Activated naive CD8-positive, alpha-beta T cell treated with anti-CD3 and anti-CD28 coated beads, Interleukin-2, amount 10 ng/mL, durations not matched to agents 7 days and 5 days (primary cell): Measurements from ENCODE around the gene EIF4B. TPM values are rescaled to one million over a fixed set of nuclear protein-coding genes. Genes with fewer than 3 reads are reported as not detected.
"Not testable (repeated sequence)": the region's sequence is repeated elsewhere in the genome, so short reads cannot be mapped to it uniquely, and the experiment has no call there.

Experiments used
- ATAC-seq: fragments of 150-1000 bp; cut with Tn5 transposase; one replicate; pipeline ENCODE4 v1.10.0; 2021; ENCODE audit warnings: low read depth, moderate library complexity
- POLR2A ChIA-PET: fragments of 350-600 bp; sonication (Branson Sonifier 250); formaldehyde crosslinking; loops from one replicate; lab custom pipeline; 2021; ENCODE audit warnings: antibody characterized with exemption; lab: Charles Lee
- DNase-seq: peaks from one replicate; pipeline ENCODE4 v3.0.0; 2021
- H3K27ac Mint-ChIP-seq: one replicate; pipeline ENCODE4 v1.8.0; 2022; ENCODE audit warnings: mild to moderate bottlenecking, mixed read lengths
- H3K27me3 Mint-ChIP-seq: one replicate; pipeline ENCODE4 v1.8.0; 2022; ENCODE audit warnings: mild to moderate bottlenecking, moderate library complexity, mixed read lengths
- H3K36me3 Mint-ChIP-seq: one replicate; pipeline ENCODE4 v1.8.0; 2021; ENCODE audit warnings: mild to moderate bottlenecking, mixed read lengths
- H3K4me1 Mint-ChIP-seq: one replicate; pipeline ENCODE4 v1.8.0; 2021; ENCODE audit warnings: mixed read lengths
- H3K4me3 Mint-ChIP-seq: one replicate; pipeline ENCODE4 v1.8.0; 2022; ENCODE audit warnings: mild to moderate bottlenecking, moderate library complexity, mixed read lengths
- H3K9me3 Mint-ChIP-seq: one replicate; pipeline ENCODE4 v1.8.0; 2021; ENCODE audit warnings: mixed read lengths
- total RNA-seq, 2 experiments: library from RNA; stranded (reverse); gene quantifications; one replicate each; pipeline ENCODE4 v1.2.3, GENCODE V29; 2021

The EIF4B gene
- total RNA-seq, 2 experiments from 2014 or later: 439 to 448 TPM

GRCh38 chr12:52980096-52980649 is 26.1 kb upstream of the EIF4B start:
- H3K9me3 Mint-ChIP-seq: no peaks in the 10 kb centered on the region
- H3K4me1 Mint-ChIP-seq: no peaks in the 10 kb centered on the region
- H3K4me3 Mint-ChIP-seq: no peak overlapping the region
- DNase-seq: no peak
- no peak for ATAC-seq
- POLR2A ChIA-PET: no interaction called here
- peaks cover 22% of the 10 kb centered on the region for H3K27me3 Mint-ChIP-seq
- no peak overlapping the region for H3K27ac Mint-ChIP-seq
- H3K36me3 Mint-ChIP-seq: no peaks in the 10 kb centered on the region

DNA sequence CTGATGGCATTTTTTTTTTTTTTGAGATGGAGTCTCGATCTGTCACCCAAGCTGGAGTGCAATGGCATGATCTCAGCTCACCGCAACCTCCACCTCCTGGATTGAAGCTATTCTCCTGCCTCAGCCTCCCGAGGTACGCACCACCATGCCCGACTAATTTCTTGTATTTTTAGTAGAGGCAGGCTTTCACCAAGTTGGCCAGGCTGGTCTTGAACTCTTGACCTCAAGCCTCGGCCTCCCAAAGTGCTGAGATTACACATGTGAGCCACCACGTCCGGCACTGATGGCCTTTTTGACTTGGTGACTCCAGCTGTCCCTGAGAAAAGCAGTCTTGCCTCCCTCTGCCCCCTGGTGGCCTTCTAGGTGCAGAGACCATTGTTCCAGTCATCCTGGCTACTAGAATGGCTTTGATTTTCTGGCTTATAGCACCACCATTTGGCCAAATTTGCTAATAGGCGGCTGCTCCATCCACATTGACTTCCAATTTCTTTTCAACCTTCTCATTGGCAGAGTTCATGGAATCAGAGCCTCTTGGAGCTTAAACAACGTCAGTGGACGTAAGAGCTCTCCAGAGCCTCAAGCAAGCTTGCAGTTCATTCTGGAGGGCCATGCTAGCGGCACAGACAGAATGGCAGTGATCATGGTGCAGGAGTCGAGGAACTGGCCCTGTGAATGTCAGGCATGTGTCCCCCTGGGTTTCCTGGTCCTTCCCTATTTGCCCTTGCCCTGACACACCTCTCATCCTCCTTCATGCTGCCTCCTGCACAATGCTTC is 25.4 kb upstream of the EIF4B start:
- H3K27me3 Mint-ChIP-seq: peaks cover 25% of the 10 kb centered on the region
- POLR2A ChIA-PET: no interaction called here
- H3K36me3 Mint-ChIP-seq: no peaks in the 10 kb centered on the region
- H3K4me1 Mint-ChIP-seq: no peaks in the 10 kb centered on the region
- H3K4me3 Mint-ChIP-seq: no peak overlapping the region
- no peaks in the 10 kb centered on the region for H3K9me3 Mint-ChIP-seq
- DNase-seq: peak; percentile 70
- H3K27ac Mint-ChIP-seq: no peak overlapping the region
- ATAC-seq: peak; percentile 92

DNA sequence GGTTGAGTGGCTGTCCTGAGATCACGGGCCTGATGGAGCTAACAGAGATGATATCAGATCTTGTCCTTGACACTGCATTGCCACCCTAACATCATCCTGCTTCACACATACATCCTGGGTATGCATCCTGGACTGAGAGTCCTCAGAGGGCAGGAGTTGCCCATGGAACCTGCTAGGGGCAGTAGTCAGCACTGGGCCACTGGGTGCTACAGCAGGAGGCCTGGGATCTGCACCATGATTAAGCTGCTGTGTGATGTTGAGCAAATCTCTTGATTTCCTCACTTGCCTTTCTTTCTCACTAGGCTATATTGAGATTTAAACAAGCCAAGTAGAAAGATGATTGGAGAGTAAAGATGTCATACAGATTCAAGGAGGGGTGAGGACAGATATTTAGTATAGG is 22.1 kb upstream of the EIF4B start:
- no peak overlapping the region for H3K27ac Mint-ChIP-seq
- no peaks in the 10 kb centered on the region for H3K9me3 Mint-ChIP-seq
- DNase-seq: no peak
- POLR2A ChIA-PET: no interaction called here
- H3K36me3 Mint-ChIP-seq: no peaks in the 10 kb centered on the region
- peaks cover 21% of the 10 kb centered on the region for H3K27me3 Mint-ChIP-seq
- H3K4me3 Mint-ChIP-seq: no peak overlapping the region
- peaks cover 2% of the 10 kb centered on the region for H3K4me1 Mint-ChIP-seq
- no peak for ATAC-seq

DNA sequence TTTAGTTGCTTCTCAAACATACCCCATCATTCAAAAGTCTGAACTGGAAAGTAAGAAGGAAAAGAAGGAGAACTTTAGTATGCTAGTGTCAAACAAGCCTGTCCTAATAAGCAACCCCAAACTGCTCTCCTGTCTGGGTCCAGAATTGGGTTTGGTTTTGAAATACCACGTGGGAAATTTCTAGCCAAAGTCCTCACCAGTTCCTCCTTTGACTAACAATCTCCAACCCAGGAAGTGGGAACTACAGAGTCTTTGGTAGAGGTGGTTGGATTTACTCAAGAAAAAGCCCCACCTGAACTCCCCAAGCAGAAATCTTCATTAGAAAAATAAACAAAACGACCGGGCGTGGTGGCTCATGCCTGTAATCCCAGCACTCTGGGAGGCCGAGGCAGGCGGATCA is 17.4 kb upstream of the EIF4B start:
- ATAC-seq (no peak), DNase-seq (no peak)
- Mint-ChIP-seq H3K9me3 (no peaks in the 10 kb centered on the region), H3K36me3 (no peaks in the 10 kb centered on the region), H3K27me3 (peaks cover 13% of the 10 kb centered on the region), H3K4me3 (no peak overlapping the region), H3K27ac (no peak overlapping the region), H3K4me1 (peaks cover 2% of the 10 kb centered on the region)
- POLR2A ChIA-PET: no interaction called here

- H3K9me3 Mint-ChIP-seq: no peaks in the 10 kb centered on the region
- ATAC-seq: no peak
- peaks cover 2% of the 10 kb centered on the region for H3K4me1 Mint-ChIP-seq
- H3K27me3 Mint-ChIP-seq: peaks cover 8% of the 10 kb centered on the region
- DNase-seq: no peak
- no peak overlapping the region for H3K27ac Mint-ChIP-seq
- no peaks in the 10 kb centered on the region for H3K36me3 Mint-ChIP-seq
- no peak overlapping the region for H3K4me3 Mint-ChIP-seq
- POLR2A ChIA-PET: no interaction called here
These were observed 16.1 kb upstream of the EIF4B start for GRCh38 chr12:52990206-52990605.

DNA sequence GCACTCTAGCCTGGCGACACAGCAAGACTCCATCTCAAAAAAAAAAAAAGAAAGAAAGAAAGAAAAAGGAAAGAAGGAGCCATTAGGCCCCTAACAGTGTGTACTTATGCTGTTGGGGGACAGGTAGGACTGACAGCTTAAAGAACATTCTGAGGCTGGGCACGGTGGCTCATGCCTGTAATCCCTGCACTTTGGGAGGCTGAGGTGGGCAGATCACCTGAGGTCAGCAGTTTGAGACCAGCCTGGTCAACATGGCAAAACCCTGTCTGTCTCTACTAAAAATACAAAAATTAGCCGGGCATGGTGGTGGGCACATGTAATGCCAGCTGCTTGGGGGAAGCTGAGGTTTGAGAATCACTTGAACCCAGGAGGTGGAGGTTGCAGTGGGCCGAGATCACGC is 14.0 kb upstream of the EIF4B start:
- H3K9me3 Mint-ChIP-seq, ATAC-seq: not testable (repeated sequence)
- POLR2A ChIA-PET: interaction anchor here (0.8 kb wide), 1 partner anchor 13 kb away, joined by 4 read pairs; no protein-coding TSS in a partner anchor

DNA sequence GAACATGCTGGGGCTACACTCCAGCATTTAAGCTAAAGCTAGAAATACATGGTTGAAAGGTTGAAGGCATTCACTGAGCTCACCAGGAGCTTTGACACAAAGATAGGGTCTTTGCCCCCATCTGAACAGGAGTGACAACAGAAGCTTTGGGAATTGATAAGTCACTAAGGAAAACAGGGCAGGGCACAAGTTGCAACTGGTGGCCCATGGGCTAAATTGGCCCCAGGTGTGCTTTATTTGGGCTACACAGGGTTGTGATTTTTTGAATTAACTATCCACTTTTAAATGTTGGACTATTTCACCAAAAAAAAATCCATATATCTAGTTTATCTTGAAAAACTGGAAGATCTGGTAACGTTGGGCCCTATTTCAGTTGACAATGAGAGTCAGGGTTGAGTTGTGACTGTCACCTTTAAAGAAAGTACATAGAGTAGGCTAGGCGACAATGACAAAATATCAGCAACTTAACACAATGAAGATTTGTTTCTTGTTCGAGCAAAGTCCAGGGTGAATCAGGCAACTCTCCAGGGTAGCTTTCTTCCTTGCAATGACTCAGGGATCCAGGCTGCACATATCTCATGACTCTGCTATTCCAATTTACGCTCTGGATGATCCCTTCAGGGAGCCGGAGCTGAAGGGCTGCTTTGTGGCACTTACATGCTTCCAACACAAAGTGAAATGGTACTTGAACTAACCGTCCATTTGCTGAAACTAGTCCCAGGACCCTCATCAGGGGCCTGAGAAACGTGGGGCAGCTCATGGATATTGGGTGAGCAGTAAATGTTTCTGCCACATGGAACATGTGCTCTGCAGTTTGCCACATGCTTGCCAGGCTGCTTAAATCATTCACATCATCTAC is 13.3 kb upstream of the EIF4B start:
- Mint-ChIP-seq H3K36me3 (no peaks in the 10 kb centered on the region), H3K4me1 (peaks cover 2% of the 10 kb centered on the region), H3K27ac (no peak overlapping the region), H3K27me3 (peaks cover 2% of the 10 kb centered on the region), H3K4me3 (no peak overlapping the region), H3K9me3 (no peaks in the 10 kb centered on the region)
- DNase-seq: no peak
- POLR2A ChIA-PET: no interaction called here
- ATAC-seq: no peak

More for the DNA sequence above, 14.0 kb upstream of the EIF4B start:
- not testable (repeated sequence) for H3K4me3 Mint-ChIP-seq, H3K4me1 Mint-ChIP-seq, H3K36me3 Mint-ChIP-seq, DNase-seq, H3K27ac Mint-ChIP-seq, H3K27me3 Mint-ChIP-seq

DNA sequence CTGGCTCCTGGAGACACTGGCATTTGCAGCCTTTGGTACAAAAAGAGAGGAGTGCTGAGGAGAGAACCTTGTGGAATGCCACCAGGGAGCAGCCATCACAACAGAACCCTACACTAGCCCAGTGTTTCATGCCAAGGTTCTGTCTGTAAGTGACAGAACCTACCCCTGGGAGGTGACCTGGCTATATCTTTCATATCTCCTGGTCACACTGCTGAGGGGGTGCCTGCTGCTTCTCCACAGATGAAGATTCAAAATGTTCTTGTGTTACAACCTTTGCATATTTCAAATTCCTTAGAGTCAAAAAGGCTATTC is 12.7 kb upstream of the EIF4B start:
- Mint-ChIP-seq H3K36me3 (no peaks in the 10 kb centered on the region), H3K27me3 (peaks cover 5% of the 10 kb centered on the region), H3K4me1 (peaks cover 2% of the 10 kb centered on the region), H3K27ac (no peak overlapping the region), H3K4me3 (no peak overlapping the region), H3K9me3 (no peaks in the 10 kb centered on the region)
- no peak for DNase-seq
- POLR2A ChIA-PET: no interaction called here
- no peak for ATAC-seq

DNA sequence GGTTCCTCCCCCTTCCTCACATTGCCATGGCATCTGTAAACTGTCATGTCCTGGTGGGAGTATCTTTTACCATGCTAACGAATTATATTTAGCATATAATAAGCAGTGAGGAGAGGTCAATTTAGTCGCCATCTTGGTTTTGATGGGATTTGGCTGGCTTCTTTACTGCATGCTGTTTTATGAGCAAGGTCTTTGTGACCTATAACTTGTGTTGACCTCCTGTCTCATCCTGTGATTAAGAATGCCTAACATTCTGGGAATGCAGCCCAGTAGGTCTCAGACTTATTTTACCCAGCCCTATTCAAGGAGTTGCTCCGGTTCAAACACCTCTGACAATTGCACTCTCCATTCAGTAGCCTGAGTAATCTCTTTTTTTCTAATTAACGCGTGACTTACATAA is 2.1 kb upstream of the EIF4B start:
- DNase-seq: no peak
- Mint-ChIP-seq H3K9me3 (no peaks in the 10 kb centered on the region), H3K4me3 (no peak overlapping the region), H3K27ac (no peak overlapping the region), H3K36me3 (peaks cover 13% of the 10 kb centered on the region), H3K4me1 (peaks cover 22% of the 10 kb centered on the region), H3K27me3 (peaks cover 15% of the 10 kb centered on the region)
- no peak for ATAC-seq
- POLR2A ChIA-PET: no interaction called here

GRCh38 chr12:53004582-53004981 is 1.7 kb upstream of the EIF4B start:
- peaks cover 13% of the 10 kb centered on the region for H3K36me3 Mint-ChIP-seq
- H3K4me3 Mint-ChIP-seq: no peak overlapping the region
- H3K4me1 Mint-ChIP-seq: peaks cover 24% of the 10 kb centered on the region
- ATAC-seq (no peak), DNase-seq (no peak)
- POLR2A ChIA-PET: no interaction called here
- no peaks in the 10 kb centered on the region for H3K9me3 Mint-ChIP-seq
- H3K27me3 Mint-ChIP-seq: peaks cover 15% of the 10 kb centered on the region
- peak overlapping the region; percentile 34 for H3K27ac Mint-ChIP-seq

- H3K9me3 Mint-ChIP-seq: no peaks in the 10 kb centered on the region
- POLR2A ChIA-PET: interaction anchor here (0.6 to 1.7 kb wide), 22 partner anchors 8 to 955 kb away, joined by 3 to 7 read pairs (median 4); partner anchors contain the start of genes CSAD, ESPL1, MYG1 and NR4A1
- DNase-seq (no peak), ATAC-seq (no peak)
- H3K4me1 Mint-ChIP-seq: peaks cover 31% of the 10 kb centered on the region
- H3K27ac Mint-ChIP-seq: peak overlapping the region; percentile 98
- H3K27me3 Mint-ChIP-seq: peaks cover 10% of the 10 kb centered on the region
- H3K4me3 Mint-ChIP-seq: peak overlapping the region; percentile 98
- H3K36me3 Mint-ChIP-seq: peaks cover 18% of the 10 kb centered on the region
These were observed 856 bp upstream of the EIF4B start for GRCh38 chr12:53005215-53005985.

DNA sequence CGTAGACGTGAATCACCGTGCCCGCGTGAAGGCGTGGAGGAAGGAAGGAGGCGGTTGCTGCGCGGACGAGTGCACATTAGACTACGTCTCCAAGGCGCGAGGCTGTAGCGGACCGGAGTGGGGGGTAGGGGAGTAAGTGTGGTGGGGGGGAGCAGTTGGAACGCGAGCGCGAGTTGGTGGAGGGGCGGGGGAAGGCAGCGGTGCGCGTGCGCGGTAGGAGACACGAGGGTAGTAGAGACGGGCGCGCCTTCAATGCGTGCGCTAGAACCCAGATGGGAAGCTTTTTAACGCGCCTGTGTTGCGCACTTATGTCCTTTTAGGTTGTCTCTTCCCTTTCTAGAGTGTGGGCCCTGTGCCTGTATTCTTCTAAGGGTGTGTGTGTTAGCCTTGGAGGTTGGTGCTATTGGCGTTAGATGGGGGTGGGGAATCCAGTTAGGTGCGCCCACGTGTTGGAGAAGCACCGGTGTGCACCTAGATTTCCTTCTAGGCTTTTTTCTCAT is 604 bp downstream of the EIF4B start:
- Mint-ChIP-seq H3K36me3 (peaks cover 26% of the 10 kb centered on the region), H3K27ac (peak overlapping the region; percentile 98), H3K4me3 (peak overlapping the region; percentile 98), H3K9me3 (no peaks in the 10 kb centered on the region), H3K4me1 (peaks cover 38% of the 10 kb centered on the region), H3K27me3 (peaks cover under 1% of the 10 kb centered on the region)
- POLR2A ChIA-PET: interaction anchor here (0.9 to 2.2 kb wide), 10 partner anchors 15 to 956 kb away, joined by 3 to 9 read pairs (median 6); partner anchors contain the start of genes CSAD, NR4A1, SPRYD3 and TARBP2
- peak; percentile 79 for DNase-seq
- ATAC-seq: peak; percentile 31
